ENCODE results near the gene ARHGAP6. TPM values are rescaled to one million over a fixed set of nuclear protein-coding genes. Genes with fewer than 3 reads are reported as not detected.

ARHGAP6 gene
- total RNA-seq, 1 donor from 2014 or later = not detected

- intact Hi-C loops (cut with micrococcal nuclease) = no loop called here
Measured at GRCh38 chrX:11427453-11428071, 238.2 kb downstream of the ARHGAP6 start.

DNA sequence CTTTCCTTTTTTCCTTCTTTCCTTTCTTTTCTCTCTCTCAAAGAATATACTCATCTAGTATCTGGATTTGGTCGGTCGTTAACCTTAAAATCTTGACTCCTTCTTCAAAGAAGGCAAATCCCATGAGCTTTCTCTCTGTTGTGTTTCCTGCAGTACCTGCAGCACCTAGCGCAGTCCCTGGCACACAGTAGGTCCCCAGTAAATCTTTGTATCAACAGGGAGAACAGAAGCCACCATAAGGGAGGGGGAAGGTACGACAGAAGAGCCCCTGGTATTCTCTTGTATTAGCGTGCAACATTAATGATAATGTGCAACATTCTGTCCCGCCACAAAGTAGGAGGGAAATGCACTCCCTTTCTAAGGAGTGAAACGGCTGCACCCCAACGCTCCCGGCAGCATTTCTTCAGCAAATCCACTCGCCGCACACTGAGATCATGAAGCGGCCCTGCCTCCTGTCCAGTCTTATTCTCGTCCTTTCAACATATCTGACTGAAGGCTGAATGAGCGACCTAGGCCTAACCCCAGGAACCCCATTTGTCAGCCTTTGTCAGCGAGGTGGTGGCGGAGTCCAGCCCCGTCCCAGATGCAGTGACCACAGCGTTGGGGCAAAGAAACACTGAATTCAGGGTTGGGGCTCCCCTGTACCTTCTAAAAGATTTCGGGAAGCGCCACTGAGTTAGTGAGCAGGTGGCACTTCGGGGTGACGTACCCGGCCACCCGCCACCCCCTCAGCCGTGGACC is 238.8 kb downstream of the ARHGAP6 start:
- intact Hi-C loops (cut with micrococcal nuclease) = no loop called here

DNA sequence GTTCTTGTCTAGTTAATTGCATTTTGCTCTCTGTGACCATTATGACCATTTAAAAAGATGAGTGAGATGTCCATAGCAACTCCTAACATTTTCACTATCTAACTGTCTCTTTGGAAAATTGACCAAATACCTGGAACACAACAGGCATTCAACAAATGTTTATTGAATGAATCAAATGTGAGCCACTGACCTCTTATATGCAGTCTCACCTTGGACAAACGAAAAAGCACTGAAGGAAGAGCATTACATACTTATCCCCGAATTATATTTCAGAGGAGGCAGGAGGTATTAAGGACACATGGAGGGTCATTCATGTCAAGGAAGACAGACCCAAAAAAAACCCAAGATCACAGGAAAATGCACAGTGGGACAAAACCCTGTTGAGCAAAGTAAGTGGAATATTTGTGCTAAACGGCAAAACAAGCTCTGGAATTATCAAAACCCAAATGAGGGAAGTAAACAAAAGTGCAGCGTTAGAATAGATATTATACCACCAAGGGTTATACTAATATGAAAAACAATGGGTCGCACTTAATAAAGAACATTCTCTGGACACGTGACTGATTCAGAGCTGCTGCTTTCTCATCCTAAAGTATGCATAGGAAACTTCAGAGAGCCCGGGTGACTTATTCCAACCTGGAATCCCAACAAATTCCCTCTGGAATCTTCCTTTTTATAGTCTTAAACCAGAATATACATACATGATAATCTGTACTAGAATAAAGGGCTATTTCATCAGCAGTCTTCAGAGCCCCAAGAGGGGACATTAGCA is 240.6 kb downstream of the ARHGAP6 start:
- intact Hi-C loops (cut with micrococcal nuclease) = no loop called here

DNA sequence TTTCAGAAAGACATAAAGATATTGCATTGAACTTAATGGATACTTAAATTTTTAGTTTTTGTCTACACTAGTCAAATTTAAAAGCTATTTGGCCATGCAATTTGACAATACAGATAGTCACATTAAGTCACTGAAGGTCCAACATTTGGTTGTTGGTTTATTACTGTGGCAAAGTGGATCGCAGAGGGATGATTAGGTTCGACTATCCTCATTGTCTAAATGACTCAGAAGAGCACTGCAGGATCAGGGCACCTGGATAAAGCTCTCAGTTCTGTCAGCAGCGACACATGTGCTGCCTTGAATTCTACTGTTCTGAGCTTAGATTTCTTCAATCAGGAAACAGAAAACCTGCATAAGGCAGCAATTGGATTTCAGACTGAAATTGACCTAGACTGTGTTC is 241.8 kb downstream of the ARHGAP6 start:
- intact Hi-C loops (cut with micrococcal nuclease) = no loop called here

DNA sequence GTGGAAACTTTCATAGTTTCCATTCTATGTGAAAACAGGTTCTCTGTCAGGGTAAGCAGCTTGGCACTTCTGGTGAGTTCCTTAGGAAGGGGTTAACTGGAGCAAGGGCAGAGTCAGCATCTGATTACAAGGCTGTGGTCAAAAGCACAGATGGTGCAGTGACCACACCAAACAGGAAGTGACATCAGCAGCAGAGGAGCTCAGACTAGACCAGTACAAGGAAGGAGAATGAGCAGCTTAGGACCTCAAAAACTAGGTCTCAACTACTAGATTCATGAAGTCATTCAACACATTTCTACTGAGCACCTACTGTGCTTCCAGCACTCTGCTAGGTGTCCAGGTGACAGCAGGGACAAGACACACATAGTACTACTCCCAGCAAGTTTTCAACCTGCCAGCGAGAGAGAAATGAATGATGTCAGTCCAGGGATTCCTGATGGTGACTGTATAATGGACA is 242.3 kb downstream of the ARHGAP6 start:
- intact Hi-C loops (cut with micrococcal nuclease) = no loop called here

DNA sequence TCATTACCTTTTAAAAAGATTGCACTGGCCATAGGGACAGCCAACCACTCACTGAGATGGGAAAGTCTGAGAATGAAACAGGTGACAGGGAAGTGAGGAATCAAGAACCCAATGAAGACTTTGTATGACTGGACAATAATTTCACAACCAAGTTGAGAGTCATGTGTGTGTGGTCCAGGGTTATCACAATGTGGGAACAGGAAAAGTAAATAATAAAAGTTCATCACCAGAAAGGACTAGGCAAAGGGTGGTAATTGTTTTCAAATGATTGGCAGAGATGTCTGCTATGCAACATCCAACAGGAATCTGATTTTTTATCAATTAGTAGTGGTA is 243.2 kb downstream of the ARHGAP6 start:
- intact Hi-C loops (cut with micrococcal nuclease) = no loop called here

DNA sequence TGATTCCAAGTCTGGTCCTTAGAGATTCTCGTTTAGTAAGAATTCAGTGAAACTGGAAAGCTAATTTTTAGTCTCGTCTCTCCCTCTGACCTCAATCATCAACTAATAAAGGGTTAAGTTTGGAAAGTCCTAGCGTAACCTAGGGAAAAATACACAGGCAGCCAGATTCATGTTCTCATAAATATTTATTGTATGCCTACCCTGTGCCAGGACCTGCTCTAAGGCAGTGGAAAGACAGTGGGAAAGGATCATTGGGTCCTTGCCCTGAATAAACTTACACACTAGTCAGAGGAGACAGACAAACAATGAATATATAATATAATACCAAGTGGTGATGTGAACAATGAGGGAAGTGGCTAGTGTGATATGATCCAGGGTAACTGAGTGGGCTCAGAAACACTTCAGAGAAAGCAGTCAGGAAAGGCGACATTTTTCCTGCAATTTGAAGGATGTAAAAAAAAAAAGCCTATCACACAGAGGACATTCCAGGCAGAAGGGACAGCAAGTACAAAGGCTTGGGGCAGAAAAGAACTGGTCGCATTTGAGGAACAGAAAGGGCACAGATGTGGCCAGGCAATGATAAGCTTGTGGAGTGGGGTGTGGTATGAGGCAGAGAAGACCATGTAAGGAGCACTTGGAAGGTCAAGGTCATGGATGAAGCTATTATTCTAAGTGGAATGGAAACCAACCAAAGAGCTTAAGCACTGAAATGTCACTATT is 243.8 kb downstream of the ARHGAP6 start:
- intact Hi-C loops (cut with micrococcal nuclease) = no loop called here

DNA sequence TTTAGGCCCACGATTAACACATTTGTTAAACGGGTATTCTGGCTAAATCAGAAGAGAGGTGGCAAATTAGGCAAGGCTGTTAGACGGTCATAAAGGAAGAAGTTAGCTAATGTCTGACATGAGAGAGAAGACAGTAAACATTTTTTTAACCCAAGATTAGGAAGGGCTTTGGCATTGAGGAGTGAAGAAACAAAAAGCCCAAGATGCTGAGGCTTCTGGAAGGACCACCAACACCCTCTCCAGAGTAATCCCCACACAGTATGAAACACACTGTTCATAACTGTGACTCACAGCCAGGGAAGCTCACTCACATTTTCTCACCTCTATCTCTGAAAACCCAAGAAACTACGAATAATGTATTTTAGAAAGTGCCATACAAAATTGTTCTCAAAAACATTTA is 244.9 kb downstream of the ARHGAP6 start:
- intact Hi-C loops (cut with micrococcal nuclease) = no loop called here

DNA sequence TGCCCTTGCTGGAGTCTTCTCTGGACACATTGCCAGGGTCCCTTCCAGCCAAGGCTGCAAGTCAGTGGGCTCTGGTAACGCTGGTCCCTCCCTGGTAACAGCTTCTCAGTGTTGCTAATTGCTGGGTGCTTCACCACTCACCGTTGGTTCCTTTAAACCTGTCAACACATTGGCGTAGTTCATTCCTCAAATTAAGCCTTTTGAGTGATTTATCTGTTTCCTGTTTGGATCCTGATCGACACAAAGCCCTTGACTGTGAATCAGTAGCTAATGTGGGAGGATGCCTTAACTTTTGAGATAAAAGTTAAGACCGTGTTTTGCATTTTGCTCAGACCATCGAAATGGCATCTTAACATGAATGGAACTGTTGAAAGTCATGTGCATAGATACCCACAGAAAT is 246.6 kb downstream of the ARHGAP6 start:
- intact Hi-C loops (cut with micrococcal nuclease) = no loop called here

DNA sequence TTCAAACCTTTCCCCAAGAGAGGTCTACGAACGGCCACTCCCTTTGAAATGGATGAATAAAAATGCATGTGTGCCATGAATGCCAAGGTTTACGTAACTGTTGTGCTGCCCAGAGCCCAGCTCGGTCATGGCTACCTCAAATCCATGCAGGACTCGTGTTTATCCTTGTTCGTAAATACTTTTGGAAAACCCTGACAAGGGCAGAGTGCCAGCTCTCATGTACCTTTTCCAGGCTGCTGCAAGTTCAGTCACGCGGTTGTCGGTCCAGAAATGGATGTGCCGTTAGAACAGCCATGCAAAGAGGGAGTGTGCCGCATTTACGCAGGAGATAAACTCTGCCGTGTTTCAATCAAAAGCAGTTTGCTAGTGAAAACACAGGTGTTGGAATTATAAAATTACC is 249.1 kb downstream of the ARHGAP6 start:
- intact Hi-C loops (cut with micrococcal nuclease) = no loop called here

DNA sequence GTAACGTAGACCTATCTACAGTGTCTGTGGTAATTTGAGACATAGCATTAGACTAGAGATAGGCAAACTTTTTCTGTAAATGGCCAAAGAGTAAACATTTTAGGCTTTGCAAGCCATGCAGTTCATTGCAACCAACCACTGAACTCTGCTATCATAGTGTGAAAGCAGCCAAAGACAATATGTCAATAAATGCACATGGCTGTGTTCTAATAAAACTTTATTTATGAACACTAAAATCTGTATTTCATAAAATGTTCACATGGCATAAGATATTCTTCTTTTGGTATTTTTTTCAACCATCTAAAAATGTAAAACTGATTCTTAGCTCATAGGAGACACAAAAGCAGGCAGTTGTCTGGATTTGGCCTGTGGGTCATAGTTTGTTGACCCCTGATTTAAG is 251.6 kb downstream of the ARHGAP6 start:
- intact Hi-C loops (cut with micrococcal nuclease) = no loop called here

GRCh38 chrX:11412715-11413623 is 252.8 kb downstream of the ARHGAP6 start:
- intact Hi-C loops (cut with micrococcal nuclease) = no loop called here

GRCh38 chrX:11409957-11410356 is 255.8 kb downstream of the ARHGAP6 start:
- intact Hi-C loops (cut with micrococcal nuclease) = no loop called here

- intact Hi-C loops (cut with micrococcal nuclease) = no loop called here
Measured at GRCh38 chrX:11408783-11409182, 256.9 kb downstream of the ARHGAP6 start.

- intact Hi-C loops (cut with micrococcal nuclease) = no loop called here
Measured at GRCh38 chrX:11408109-11408405, 257.7 kb downstream of the ARHGAP6 start.

DNA sequence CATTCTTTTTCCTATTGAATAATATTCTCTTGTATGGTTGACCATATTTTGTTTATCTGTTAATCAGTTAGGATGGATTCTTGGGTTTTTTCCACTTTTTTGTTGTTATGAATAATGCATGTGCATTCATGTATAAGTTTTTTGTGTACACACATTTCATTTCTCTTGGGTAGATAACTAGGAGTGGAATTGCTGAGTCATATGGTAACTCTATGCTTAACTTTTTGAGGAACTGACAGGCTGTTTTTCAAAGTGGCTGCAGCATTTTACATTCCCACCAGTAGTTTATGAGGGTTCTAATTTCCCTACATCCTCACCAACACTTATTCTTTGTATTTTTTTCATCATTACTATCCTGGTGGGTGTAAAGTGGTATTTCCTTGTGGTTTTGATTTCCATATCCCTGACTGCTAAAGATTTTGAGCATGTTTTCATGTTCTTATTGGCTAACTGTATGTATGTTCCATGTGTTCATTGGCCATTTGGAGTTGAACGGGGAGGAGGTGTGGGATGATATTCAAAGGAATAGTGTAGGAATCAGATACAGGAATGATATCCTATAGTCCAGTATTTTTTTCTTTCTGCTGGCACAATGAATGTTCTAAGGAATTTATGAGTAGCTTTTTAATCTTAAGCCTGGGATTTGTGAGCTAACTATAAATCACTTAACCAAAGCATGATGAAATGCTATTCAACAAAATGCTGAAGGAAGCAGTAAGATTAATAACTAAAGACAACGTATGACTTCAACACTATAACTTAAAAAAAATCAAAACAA is 258.2 kb downstream of the ARHGAP6 start:
- intact Hi-C loops (cut with micrococcal nuclease) = no loop called here

- intact Hi-C loops (cut with micrococcal nuclease) = no loop called here
Measured at GRCh38 chrX:11406109-11406765, 259.5 kb downstream of the ARHGAP6 start.

- intact Hi-C loops (cut with micrococcal nuclease) = no loop called here
Measured at GRCh38 chrX:11403631-11404030, 262.1 kb downstream of the ARHGAP6 start.

DNA sequence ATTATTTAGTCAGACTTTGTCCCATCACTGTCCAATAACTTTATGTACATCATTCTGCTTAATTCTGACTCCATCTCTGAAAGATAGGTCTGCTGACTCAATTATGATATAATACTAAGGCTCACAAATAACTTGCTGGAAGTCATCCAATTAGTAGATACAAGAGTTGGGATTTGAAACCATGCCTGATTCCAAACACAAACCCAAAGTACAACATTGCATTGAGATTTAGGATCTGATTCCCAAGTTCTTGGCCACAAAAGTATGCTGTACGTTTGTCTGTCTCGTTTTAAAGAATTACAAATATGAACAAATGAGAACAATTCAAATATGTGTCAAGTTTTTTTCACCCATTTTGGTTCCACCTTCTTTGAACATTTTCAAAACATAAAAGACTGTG is 263.8 kb downstream of the ARHGAP6 start:
- intact Hi-C loops (cut with micrococcal nuclease) = no loop called here
